T-helper 2 cell (primary cell): ENCODE data around the gene ID4.
A peak's percentile ranks its signal among the peaks of the same experiment; 100 is the strongest.

Experiments used
- DNase-seq, 5 experiments: peaks; one replicate each; pipeline versions ENCODE4 v3.0.0 to v3.0.0-alpha.2; 2012 to 2022
- total RNA-seq, 2 donors: gene quantifications; one replicate each; lab custom pipeline; 2026; lab: John Stamatoyannopoulos, UW

The ID4 gene
- 0 to 7.3 reads per million in 2 donors for total RNA-seq

- no peak for DNase-seq
Observed at GRCh38 chr6:19836799-19837510, at the start of gene ID4. TSS of gene ID4 (plus strand) at chr6:19837370. CDS start at chr6:19837755, 385 bp downstream.

- DNase-seq: no peak
Observed at GRCh38 chr6:19788686-19789085, 48.5 kb upstream of the ID4 start.

- no peak for DNase-seq
Observed at GRCh38 chr6:19789100-19789803, 47.9 kb upstream of the ID4 start.

- DNase-seq: no peak
Observed at GRCh38 chr6:19791267-19791666, 45.9 kb upstream of the ID4 start.

- DNase-seq: no peak
Observed at GRCh38 chr6:19795211-19795610, 42.0 kb upstream of the ID4 start.

GRCh38 chr6:19796452-19796851 lies 40.7 kb upstream of the ID4 start:
- DNase-seq: no peak

- DNase-seq: no peak
Observed at GRCh38 chr6:19798362-19798761, 38.8 kb upstream of the ID4 start.

GRCh38 chr6:19802656-19803055 lies 34.5 kb upstream of the ID4 start:
- DNase-seq: no peak

- no peak for DNase-seq
Observed at GRCh38 chr6:19803331-19804204, 33.6 kb upstream of the ID4 start.

- peak in 2 of 5 experiments; percentile 10 to 81 for DNase-seq
Observed at GRCh38 chr6:19804205-19805128, 32.7 kb upstream of the ID4 start.

- no peak for DNase-seq
Observed at GRCh38 chr6:19805129-19805481, 32.1 kb upstream of the ID4 start.

- DNase-seq: no peak
Observed at GRCh38 chr6:19806971-19807396, 30.2 kb upstream of the ID4 start.

- DNase-seq: no peak
Observed at GRCh38 chr6:19811397-19812079, 25.6 kb upstream of the ID4 start.

GRCh38 chr6:19812512-19813119 lies 24.6 kb upstream of the ID4 start:
- DNase-seq: no peak

GRCh38 chr6:19818805-19819204 lies 18.4 kb upstream of the ID4 start:
- no peak for DNase-seq

- no peak for DNase-seq
Observed at GRCh38 chr6:19824058-19824807, 12.9 kb upstream of the ID4 start.

- no peak for DNase-seq
Observed at GRCh38 chr6:19827247-19827646, 9.9 kb upstream of the ID4 start.

GRCh38 chr6:19827903-19828302 lies 9.3 kb upstream of the ID4 start:
- no peak for DNase-seq

- no peak for DNase-seq
Observed at GRCh38 chr6:19830171-19830570, 7.0 kb upstream of the ID4 start.

- DNase-seq: no peak
Observed at GRCh38 chr6:19831358-19831757, 5.8 kb upstream of the ID4 start.
